ENCODE data around the gene PHF21A.

PHF21A gene

DNA sequence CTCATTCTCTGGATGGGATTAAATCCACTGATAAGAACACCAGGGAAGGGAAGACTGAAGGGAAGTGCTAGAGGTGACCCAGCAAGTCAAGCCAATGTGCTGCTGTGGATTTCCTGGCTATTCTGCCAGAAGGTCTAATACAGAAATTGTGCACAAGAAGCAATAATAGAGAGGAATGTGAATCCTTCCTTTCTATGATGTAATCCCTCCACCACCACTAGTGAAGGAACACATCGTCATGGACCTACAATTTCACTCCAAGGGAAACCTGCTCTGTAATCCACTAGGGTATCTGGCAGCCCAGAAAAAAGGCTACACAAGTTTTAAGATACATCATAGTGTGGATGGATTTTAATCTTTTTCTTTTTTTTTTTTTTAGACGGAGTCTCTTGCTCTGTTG lies 181.4 kb downstream of the PHF21A start:
- Histone ChIP-seq H3K4me1 (ENCODE audit: control insufficient read depth in 1 of 2, insufficient read depth in 1 of 2, low read depth in 1 of 2, low read length in 1 of 2) (no peaks in the 10 kb centered on the region), H3K27me3 (no peaks in the 10 kb centered on the region), H3K9me3 (no peaks in the 10 kb centered on the region), H3K27ac (no peak overlapping the region), H3K4me3 (ENCODE audit: low read depth in 1 of 2, low read length in 1 of 2) (no peak overlapping the region), H3K36me3 (peaks cover 90% of the 10 kb centered on the region)
- TF ChIP-seq, protein P1, sequence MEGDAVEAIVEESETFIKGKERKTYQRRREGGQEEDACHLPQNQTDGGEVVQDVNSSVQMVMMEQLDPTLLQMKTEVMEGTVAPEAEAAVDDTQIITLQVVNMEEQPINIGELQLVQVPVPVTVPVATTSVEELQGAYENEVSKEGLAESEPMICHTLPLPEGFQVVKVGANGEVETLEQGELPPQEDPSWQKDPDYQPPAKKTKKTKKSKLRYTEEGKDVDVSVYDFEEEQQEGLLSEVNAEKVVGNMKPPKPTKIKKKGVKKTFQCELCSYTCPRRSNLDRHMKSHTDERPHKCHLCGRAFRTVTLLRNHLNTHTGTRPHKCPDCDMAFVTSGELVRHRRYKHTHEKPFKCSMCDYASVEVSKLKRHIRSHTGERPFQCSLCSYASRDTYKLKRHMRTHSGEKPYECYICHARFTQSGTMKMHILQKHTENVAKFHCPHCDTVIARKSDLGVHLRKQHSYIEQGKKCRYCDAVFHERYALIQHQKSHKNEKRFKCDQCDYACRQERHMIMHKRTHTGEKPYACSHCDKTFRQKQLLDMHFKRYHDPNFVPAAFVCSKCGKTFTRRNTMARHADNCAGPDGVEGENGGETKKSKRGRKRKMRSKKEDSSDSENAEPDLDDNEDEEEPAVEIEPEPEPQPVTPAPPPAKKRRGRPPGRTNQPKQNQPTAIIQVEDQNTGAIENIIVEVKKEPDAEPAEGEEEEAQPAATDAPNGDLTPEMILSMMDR (IDR thresholded peaks at IDR 0.05): no peak

DNA sequence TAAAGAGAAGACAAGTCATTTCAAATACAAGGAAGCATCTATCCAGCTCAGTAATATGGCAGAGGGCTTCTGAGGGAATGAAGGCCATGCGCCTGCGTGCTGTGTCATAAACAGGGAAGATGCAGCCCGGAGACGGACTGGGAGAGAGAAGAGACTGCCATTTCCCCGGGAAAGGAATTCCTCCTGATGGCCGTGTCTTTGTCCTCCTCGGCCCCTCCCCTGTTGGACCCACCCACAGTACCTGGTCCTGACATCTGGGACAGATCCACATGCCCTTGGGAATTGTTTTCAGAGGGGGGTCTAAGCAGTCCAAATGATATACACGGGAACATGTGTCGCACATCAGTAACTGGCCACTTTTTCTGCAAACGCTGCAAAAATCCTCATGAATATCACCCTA lies 183.3 kb downstream of the PHF21A start:
- Histone ChIP-seq H3K27ac (no peak overlapping the region), H3K4me1 (ENCODE audit: control insufficient read depth in 1 of 2, insufficient read depth in 1 of 2, low read depth in 1 of 2, low read length in 1 of 2) (peaks cover 0 to 7% of the 10 kb centered on the region in 2 experiments), H3K9me3 (no peaks in the 10 kb centered on the region), H3K27me3 (no peaks in the 10 kb centered on the region), H3K4me3 (ENCODE audit: low read depth in 1 of 2, low read length in 1 of 2) (no peak overlapping the region), H3K36me3 (peaks cover 91% of the 10 kb centered on the region)
- TF ChIP-seq, protein P1 (IDR thresholded peaks at IDR 0.05): no peak

DNA sequence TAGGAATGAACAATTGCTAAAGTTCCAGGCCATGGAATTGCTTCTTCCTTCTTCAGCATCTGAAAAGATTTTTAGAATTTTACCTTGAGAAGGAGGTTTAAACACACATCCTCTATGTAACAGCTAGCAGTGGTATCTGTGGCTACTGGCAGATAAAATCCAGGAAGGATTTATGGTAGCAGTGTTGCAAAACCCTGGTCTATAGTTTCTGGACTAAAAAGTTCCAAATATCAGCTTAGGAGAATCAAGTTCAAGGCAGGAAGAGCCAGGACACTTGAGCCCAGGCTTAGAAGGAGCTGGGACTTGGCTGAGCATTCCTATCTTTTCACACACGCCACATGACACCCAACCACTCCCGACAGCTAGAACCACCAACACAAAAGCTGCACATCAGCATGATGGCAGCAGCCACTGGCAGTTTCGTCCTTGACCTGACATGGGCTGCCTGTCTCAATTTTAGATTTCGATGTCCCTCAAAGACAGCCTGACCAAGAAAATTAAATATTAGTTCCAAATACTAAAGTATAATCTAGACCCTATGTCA lies 184.7 kb downstream of the PHF21A start:
- Histone ChIP-seq H3K27me3 (no peaks in the 10 kb centered on the region), H3K4me3 (ENCODE audit: low read depth in 1 of 2, low read length in 1 of 2) (no peak overlapping the region), H3K4me1 (ENCODE audit: control insufficient read depth in 1 of 2, insufficient read depth in 1 of 2, low read depth in 1 of 2, low read length in 1 of 2) (peaks cover 6 to 13% of the 10 kb centered on the region in 2 experiments), H3K36me3 (peaks cover 91% of the 10 kb centered on the region), H3K9me3 (no peaks in the 10 kb centered on the region), H3K27ac (no peak overlapping the region)
- TF ChIP-seq, protein P1 (IDR thresholded peaks at IDR 0.05): no peak

DNA sequence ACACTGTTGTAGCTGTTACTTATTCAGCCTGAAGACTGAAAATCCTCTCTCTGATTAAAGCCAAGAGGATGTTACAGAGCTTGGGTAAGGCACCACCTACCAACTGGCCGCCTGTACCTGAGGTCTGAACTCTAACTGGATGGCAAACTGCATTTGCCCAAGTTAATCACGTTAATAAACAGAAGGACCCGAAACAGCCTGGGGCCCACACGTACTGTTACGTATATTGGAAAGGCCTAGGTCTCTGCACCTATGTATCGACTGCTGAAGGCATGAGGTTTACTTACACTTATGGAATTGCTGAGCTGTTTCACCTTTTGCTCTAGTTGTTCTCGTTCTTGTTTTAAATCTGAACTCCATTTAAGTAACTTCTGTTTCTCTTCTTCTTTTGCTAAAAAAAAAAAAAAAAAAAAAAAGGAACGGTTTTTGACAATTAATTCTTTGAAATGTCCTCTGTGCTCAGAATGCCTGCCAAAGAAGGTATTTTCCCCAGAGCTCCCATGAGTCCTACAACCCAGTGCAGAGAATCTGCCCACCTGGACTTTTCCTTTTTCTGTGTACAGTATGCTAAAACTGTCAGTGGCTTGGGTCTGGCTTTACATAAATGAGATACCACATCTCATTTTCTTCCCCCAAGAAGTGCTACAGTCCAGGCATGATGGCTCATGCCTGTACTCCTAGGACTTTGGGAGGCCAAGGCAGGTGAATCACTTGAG lies 185.7 kb downstream of the PHF21A start:
- no peak overlapping the region for H3K4me3 ChIP-seq (ENCODE audit: low read depth in 1 of 2, low read length in 1 of 2)
- no peaks in the 10 kb centered on the region for H3K27me3 ChIP-seq
- H3K9me3 ChIP-seq: no peaks in the 10 kb centered on the region
- peaks cover 91% of the 10 kb centered on the region for H3K36me3 ChIP-seq
- TF ChIP-seq, protein P1 (IDR thresholded peaks at IDR 0.05): no peak
- H3K27ac ChIP-seq: no peak overlapping the region
- peaks cover 15 to 24% of the 10 kb centered on the region in 2 experiments for H3K4me1 ChIP-seq (ENCODE audit: control insufficient read depth in 1 of 2, insufficient read depth in 1 of 2, low read depth in 1 of 2, low read length in 1 of 2)

DNA sequence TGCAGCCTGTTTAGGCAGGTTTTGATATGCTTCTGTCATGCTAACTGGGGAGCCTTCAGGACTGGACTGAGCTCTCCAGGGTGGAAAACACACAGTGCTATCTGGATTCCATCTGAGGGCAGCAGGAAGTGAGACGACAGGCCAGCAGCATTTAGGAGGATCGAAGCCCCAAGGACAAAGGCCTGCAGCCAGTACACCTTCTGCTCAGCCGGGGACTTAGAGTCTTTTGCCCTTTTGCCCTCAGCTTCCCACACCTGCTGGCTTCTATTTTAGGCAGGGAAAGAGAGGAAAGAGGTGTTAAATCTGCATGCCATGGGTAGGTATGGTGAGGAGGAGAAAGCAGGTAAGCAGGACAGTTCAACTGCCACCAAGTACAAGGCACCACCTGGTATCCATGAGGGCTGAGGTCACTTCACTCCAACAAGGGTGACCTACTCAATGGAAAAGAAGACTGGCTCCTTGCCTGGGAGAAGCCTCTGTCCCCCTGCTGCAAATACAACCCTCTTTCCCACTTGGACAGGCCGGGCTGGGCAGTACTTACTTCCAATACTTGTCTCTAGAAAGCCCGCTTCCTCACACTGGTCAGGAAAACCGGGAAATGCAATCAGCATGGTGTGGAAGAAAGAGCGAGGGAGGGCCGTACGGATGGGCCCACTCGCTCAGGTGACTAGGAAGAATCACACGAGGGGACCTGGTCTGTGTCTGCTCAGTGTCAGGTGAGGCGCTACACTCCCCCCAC lies 186.5 kb downstream of the PHF21A start:
- Histone ChIP-seq H3K4me3 (ENCODE audit: low read depth in 1 of 2, low read length in 1 of 2) (no peak overlapping the region), H3K27ac (no peak overlapping the region), H3K4me1 (ENCODE audit: control insufficient read depth in 1 of 2, insufficient read depth in 1 of 2, low read depth in 1 of 2, low read length in 1 of 2) (peaks cover 16 to 32% of the 10 kb centered on the region in 2 experiments), H3K27me3 (no peaks in the 10 kb centered on the region), H3K9me3 (no peaks in the 10 kb centered on the region), H3K36me3 (peaks cover 87% of the 10 kb centered on the region)
- TF ChIP-seq, protein P1 (IDR thresholded peaks at IDR 0.05): no peak

All from neutrophil (primary cell).